ENCODE results near the gene TBC1D30.

DNA sequence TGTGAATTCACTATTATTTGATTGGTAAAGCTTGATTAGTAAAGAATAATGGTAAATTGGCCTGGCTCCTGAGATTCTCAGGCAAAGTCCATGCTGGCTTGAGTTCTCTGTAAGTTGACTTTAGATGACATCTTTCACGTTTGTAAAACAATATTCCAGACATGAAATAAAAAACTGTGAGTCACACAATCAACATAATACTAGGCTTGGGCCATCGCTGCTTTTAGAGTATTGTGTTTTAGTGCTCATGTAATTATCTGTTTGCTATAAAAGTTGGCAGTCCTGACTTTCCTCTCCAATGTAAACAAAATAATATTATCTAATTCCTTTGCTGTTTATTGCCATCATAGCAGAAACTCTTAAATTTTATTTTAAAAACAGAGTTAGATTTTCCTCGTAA is 3.9 kb upstream of the TBC1D30 start:
- TF ChIP-seq EZH2 (IDR thresholded peaks at IDR 0.05; ENCODE audit: borderline replicate concordance, low read depth, low read length, poor library complexity, severe bottlenecking) = no peak
- TF ChIP-seq, protein P1, sequence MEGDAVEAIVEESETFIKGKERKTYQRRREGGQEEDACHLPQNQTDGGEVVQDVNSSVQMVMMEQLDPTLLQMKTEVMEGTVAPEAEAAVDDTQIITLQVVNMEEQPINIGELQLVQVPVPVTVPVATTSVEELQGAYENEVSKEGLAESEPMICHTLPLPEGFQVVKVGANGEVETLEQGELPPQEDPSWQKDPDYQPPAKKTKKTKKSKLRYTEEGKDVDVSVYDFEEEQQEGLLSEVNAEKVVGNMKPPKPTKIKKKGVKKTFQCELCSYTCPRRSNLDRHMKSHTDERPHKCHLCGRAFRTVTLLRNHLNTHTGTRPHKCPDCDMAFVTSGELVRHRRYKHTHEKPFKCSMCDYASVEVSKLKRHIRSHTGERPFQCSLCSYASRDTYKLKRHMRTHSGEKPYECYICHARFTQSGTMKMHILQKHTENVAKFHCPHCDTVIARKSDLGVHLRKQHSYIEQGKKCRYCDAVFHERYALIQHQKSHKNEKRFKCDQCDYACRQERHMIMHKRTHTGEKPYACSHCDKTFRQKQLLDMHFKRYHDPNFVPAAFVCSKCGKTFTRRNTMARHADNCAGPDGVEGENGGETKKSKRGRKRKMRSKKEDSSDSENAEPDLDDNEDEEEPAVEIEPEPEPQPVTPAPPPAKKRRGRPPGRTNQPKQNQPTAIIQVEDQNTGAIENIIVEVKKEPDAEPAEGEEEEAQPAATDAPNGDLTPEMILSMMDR (conservative IDR thresholded peaks at IDR 0.05; ENCODE audit: low read depth, low read length) = no peak
